NCI-H1930 (cell line): Measurements from ENCODE around the gene TRERF1.

ENCODE experiments used
- DNase-seq, 2 experiments: peaks; one replicate each; lab custom pipeline; 2025; lab: John Stamatoyannopoulos, UW

The TRERF1 gene

DNA sequence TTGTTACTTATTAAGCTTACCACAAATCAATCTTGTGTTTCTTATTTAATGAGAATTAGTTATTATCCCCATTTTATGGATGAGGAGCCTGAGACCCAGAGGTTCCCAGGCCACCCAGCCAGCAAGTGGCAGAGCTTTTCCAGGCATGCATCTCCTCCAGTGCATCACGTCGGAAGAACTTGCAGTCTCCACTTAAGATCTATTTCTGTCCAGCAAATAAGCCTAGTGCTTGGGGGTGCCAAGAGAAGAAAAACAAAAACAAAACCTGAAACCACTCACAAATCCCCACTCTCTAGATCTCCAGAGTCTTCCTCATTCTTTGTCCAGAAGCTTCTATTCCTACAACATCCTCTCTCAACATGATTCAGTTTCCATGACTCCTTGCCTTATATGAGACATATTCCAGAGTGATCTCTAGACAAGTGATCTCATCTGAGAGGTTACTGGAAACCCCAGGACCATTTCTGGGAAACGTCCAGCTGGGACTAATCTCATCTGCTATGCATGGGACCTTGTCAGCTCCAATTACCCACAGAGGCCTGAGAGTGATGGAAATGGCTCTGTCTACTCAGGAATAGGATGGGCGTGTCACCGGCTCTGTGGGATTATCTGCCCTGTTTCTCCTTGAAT is 261.1 kb downstream of the TRERF1 start:
- no peak for DNase-seq

GRCh38 chr6:42188406-42188805 is 263.3 kb downstream of the TRERF1 start:
- no peak for DNase-seq

- no peak for DNase-seq
These were observed 266.1 kb downstream of the TRERF1 start for GRCh38 chr6:42185597-42185996.

DNA sequence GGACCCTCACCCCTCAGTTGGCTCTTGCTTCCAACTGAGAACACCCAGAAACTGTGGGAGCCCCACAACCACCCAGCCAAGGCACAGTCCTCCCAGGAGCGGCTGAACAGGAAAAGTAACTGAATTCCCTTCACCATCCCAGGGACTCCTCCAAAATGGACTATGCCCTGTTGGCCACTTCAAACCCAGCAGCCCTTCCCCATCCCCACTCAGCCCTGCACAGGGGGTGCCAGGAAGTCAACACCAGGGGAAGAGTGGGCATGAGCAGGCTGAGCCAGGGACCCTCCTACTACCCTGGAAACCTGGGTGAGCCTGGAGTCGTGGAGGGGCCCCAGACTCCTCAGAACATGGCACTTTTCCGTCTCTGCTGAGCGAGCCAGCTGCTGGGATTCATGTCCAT is 267.3 kb downstream of the TRERF1 start:
- no peak for DNase-seq

DNA sequence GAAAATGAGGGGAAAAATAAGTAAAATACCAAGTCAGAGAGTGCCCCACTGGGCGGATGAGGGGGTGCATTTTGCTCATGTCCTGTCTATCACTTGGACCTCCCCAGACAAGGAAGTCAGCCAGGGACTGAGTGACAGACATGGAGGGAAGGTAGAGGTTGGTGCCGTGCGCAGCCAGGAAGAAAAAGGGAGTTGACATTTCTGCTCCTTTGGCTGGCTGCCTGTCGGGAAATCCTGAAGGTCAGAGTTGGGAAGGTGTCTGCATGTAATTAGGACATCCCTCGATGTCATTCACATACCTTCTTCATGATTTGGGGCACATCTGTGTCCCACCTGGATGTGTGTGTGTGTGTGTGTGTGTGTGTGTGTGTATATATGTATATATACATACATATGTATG is 269.6 kb downstream of the TRERF1 start:
- no peak for DNase-seq

DNA sequence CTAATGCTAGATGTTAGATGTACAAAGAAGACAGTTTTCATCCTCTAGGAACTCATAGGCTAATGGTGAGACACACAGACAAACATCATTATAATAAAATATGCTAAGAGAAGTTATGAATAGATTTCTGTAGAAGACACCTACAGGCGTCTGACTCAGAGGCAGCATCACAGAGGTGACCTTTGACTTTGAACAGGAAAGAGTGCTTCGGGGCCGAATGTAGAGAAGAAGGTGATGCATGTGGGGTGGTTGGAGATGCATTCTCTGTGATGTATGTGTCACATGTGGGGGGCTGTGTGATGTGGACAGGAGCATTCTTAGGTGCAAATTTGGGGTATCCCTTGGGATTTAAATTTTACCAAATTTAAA is 271.8 kb downstream of the TRERF1 start:
- DNase-seq = no peak

DNA sequence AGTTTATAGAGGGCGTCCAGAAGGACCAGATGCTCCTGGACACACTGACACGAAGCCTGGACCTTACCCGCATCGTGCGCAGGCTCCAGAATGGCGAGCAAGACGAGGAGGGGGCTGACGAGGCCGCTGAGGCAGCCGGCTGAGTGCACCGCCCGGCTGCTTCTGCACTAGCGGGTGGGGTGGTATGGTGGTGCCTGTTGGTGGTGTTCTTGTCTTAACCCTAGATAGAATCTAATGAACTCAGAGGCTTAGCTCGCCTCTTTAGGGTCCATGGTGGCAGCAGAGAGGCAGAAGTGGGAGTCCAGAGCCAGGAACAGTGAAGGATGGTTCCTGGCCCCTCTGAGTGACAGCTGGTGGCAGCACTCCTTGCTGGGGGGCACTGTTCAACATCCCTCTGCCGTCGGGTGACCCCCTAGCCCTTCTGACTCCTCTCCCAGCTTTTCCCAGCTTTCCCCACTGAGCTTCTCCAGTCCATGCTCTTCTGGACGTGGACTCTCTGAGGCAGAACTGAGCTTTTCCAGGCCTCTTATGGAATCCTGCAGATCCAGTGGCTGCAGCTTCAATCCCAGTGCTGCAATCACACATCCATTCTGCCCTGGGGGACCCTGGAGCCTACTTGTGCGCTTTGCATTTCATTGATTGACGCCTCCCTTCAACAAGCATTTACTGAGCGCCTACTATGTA is 272.3 kb downstream of the TRERF1 start:
- no peak for DNase-seq

DNA sequence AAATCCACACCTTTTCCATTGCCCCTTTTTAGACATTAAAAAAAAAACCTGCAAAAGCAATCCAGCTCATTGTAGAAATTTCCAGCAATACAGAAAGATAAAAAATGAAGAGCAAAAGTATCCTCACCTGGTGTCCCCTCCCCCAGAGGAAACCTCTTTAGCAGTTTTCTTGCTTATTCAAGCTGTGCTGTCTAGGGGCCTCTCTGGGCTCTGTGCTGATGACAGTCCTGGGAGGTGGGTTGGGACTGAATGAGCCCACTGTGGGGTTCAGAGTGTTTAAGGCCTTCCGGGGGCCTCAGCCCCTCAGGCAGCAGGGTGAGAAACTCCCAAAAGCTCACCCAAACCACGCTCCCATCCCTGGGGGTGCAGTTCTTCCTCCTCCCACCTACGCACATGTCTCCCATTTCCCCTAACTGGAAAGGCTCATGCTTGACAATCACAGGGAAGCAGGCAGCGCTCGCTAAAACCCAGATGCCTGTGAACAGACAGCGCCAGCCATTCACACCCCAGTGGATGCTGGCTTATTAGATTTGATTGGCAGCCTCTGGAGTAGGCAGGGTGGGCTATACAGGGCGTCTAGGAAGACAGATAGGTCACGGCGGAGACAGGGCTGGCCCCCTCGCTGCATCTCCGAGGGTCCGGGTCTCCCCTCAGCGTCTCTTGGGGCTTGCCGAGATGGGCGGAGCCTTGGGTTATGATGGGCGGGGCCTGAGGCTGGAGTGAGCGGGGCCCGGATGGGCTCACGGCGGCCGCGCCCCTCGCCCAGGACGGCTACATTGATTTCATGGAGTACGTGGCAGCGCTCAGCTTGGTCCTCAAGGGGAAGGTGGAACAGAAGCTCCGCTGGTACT is 274.0 kb downstream of the TRERF1 start:
- DNase-seq = no peak

- DNase-seq = no peak
These were observed 274.7 kb downstream of the TRERF1 start for GRCh38 chr6:42176981-42177380.

DNA sequence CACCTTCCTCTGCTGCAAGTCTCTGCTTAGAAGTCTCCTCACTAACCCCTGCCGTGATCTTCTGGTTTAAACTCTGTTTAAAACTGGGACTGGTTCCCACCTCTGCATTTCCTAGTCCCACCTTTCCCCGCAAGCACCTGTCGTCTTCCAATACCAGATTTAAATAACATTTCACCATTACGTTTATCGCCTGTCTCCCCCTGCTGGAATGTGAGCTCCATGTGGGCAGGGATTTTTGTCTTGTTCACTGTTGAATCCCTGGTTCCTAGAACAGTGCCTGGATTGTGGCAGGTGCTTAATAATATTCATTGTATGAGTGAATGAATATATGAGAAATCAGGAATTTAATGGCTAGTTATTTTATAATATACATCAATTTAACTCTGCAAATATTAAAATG is 275.9 kb downstream of the TRERF1 start:
- DNase-seq = no peak
